ENCODE results near the gene RNF144A. TPM values are rescaled to one million over a fixed set of nuclear protein-coding genes. Genes with fewer than 3 reads are reported as not detected.

Gene RNF144A
- total and polyA plus RNA-seq, 2 of the 13 experiments (the other 11 are each of a cell fraction or from before 2014, with no cell fraction given): 13.9 to 16.5 TPM

GRCh38 chr2:6909431-6910385 is 7.5 kb upstream of the RNF144A start:
- in situ Hi-C loops (cut with HindIII; ENCODE audit: extremely low pct_ligation_motif_present, low pct_unique_long_range_greater_than_20kb): no loop called here
- Histone ChIP-seq H3K9me3 (ENCODE audit: low read length) (no peaks in the 10 kb centered on the region), H3K9ac (ENCODE audit: insufficient read depth, low read depth, low read length) (no peak overlapping the region), H2AFZ (ENCODE audit: low read length) (no peak overlapping the region), H3K27me3 (ENCODE audit: control insufficient read depth in 1 of 2, insufficient read depth in 2 of 2, low read length in 2 of 2) (peaks cover 1 to 48% of the 10 kb centered on the region in 2 experiments; a peak in 3 of 5 replicates), H3K4me2 (ENCODE audit: low read depth, low read length) (no peak overlapping the region), H3K36me3 (replicated peaks in 1 of 2; ENCODE audit: control insufficient read depth in 1 of 2, insufficient read depth in 2 of 2, low read length in 2 of 2) (no peaks in the 10 kb centered on the region), H3K79me2 (ENCODE audit: insufficient read depth, low read length) (no peaks in the 10 kb centered on the region), H3K4me1 (ENCODE audit: insufficient read depth, low read length) (peaks cover 9% of the 10 kb centered on the region), H3K4me3 (replicated peaks in 1 of 3; ENCODE audit: insufficient read depth in 1 of 3, low read depth in 2 of 3, low read length in 3 of 3) (no peak overlapping the region), H3K27ac (ENCODE audit: extremely low read length, insufficient read depth, low read length) (no peak overlapping the region), H4K20me1 (ENCODE audit: insufficient read depth, low read length) (no peaks in the 10 kb centered on the region)
- no peak for FAIRE-seq
- 27% methylated on average over 8 of the region's 8 CpGs for WGBS (ENCODE audit: low lambda C conversion rate)
- intact Hi-C loops (cut with micrococcal nuclease; ENCODE audit: unreplicated experiment): no loop called here
- ATAC-seq: no peak
- no TSS peak for BruUV-seq (replicated peaks)
- CTCF ChIA-PET (ENCODE audit: low intra/inter-chr PET ratio, low total read pairs): no interaction called here
- DNase-seq (ENCODE audit: low spot score): no peak
- POLR2A ChIA-PET: no interaction called here
- TF ChIP-seq ZNF496 (CRISPR knock-in tag; IDR thresholded peaks at IDR 0.05; ENCODE audit: insufficient replicate concordance): no peak
- no peak for TF ChIP-seq NFATC3 (CRISPR knock-in tag; IDR thresholded peaks at IDR 0.05)

- in situ Hi-C loops (cut with HindIII; ENCODE audit: extremely low pct_ligation_motif_present, low pct_unique_long_range_greater_than_20kb): no loop called here
- Histone ChIP-seq H4K20me1 (ENCODE audit: insufficient read depth, low read length) (no peaks in the 10 kb centered on the region), H3K79me2 (ENCODE audit: insufficient read depth, low read length) (no peaks in the 10 kb centered on the region), H3K36me3 (replicated peaks in 1 of 2; ENCODE audit: control insufficient read depth in 1 of 2, insufficient read depth in 2 of 2, low read length in 2 of 2) (no peaks in the 10 kb centered on the region), H3K4me1 (ENCODE audit: insufficient read depth, low read length) (peaks cover 28% of the 10 kb centered on the region), H3K9me3 (ENCODE audit: low read length) (no peaks in the 10 kb centered on the region), H3K27me3 (ENCODE audit: control insufficient read depth in 1 of 2, insufficient read depth in 2 of 2, low read length in 2 of 2) (peaks cover 1 to 48% of the 10 kb centered on the region in 2 experiments; a peak in 3 of 5 replicates), H2AFZ (ENCODE audit: low read length) (no peak overlapping the region), H3K4me3 (replicated peaks in 1 of 3; ENCODE audit: insufficient read depth in 1 of 3, low read depth in 2 of 3, low read length in 3 of 3) (no peak overlapping the region), H3K27ac (ENCODE audit: extremely low read length, insufficient read depth, low read length) (no peak overlapping the region), H3K9ac (ENCODE audit: insufficient read depth, low read depth, low read length) (no peak overlapping the region), H3K4me2 (ENCODE audit: low read depth, low read length) (no peak overlapping the region)
- FAIRE-seq (no peak), DNase-seq (ENCODE audit: low spot score) (no peak), ATAC-seq (no peak)
- intact Hi-C loops (cut with micrococcal nuclease; ENCODE audit: unreplicated experiment): no loop called here
- no TSS peak for BruUV-seq (replicated peaks)
- ChIA-PET CTCF (ENCODE audit: low intra/inter-chr PET ratio, low total read pairs) (no interaction called here), POLR2A (no interaction called here)
- TF ChIP-seq NFIB (CRISPR knock-in tag; IDR thresholded peaks at IDR 0.05; ENCODE audit: borderline replicate concordance): no peak
- TF ChIP-seq HIC2 (CRISPR knock-in tag; IDR thresholded peaks at IDR 0.05; ENCODE audit: low read depth): no peak
- TF ChIP-seq ZBTB42 (CRISPR knock-in tag; IDR thresholded peaks at IDR 0.05): no peak
- no peak for TF ChIP-seq ZNF343 (CRISPR knock-in tag; IDR thresholded peaks at IDR 0.05)
- TF ChIP-seq TAF15 (IDR thresholded peaks at IDR 0.05; ENCODE audit: low read depth, low read length, poor library complexity, severe bottlenecking): no peak
- no peak for TF ChIP-seq ZNF773 (CRISPR knock-in tag; IDR thresholded peaks at IDR 0.05; ENCODE audit: borderline replicate concordance)
- no peak for TF ChIP-seq REXO4 (CRISPR knock-in tag; IDR thresholded peaks at IDR 0.05; ENCODE audit: borderline replicate concordance)
- TF ChIP-seq SOX6 (IDR thresholded peaks at IDR 0.05): no peak
- no peak for TF ChIP-seq SOX6 (CRISPR knock-in tag; IDR thresholded peaks at IDR 0.05)
- no peak for TF ChIP-seq PTBP1 (IDR thresholded peaks at IDR 0.05; ENCODE audit: low read depth, low read length, poor library complexity, severe bottlenecking)
- TF ChIP-seq RNF219 (CRISPR knock-in tag; IDR thresholded peaks at IDR 0.05): no peak
These were observed 5.5 kb upstream of the RNF144A start for GRCh38 chr2:6911721-6912120.

All from HepG2 (cell line).